ENCODE data around the gene PLEKHM2.

- no peak for TF ChIP-seq CTCF (IDR thresholded peaks at IDR 0.05)
- TF ChIP-seq POLR2A (IDR thresholded peaks at IDR 0.05) = no peak
These were observed 50.2 kb downstream of the PLEKHM2 start for GRCh38 chr1:15734296-15734695.

Data from lower leg skin (tissue), 3 donors.